SK-N-MC (cell line): ENCODE data around the gene BMPR1A.

ENCODE experiments used
- EZH2 ChIP-seq: fragments of 200-600 bp; sonication (generic); IDR thresholded peaks from one replicate; pipeline ENCODE4 v1.6.1; 2017; ENCODE audit warnings: antibody characterized with exemption
- POLR2AphosphoS5 ChIP-seq: IDR thresholded peaks from 2 replicates; pipeline ENCODE4 v1.6.1; 2012; ENCODE audit warnings: mild to moderate bottlenecking, low read depth, low read length, borderline replicate concordance

- TF ChIP-seq EZH2, result no peak
- TF ChIP-seq POLR2AphosphoS5, result no peak
Measured at GRCh38 chr10:86942441-86943315, 186.3 kb downstream of the BMPR1A start.
